B cell (primary cell): ENCODE results near the gene GFAP. TPM values are rescaled to one million over a fixed set of nuclear protein-coding genes. Genes with fewer than 3 reads are reported as not detected.

Experiments used
- ATAC-seq: fragments of 200-7000 bp; cut with Tn5 transposase; one replicate; pipeline ENCODE4 v1.10.0; 2021; ENCODE audit warnings: low read depth, mild to moderate bottlenecking, moderate number of reproducible peaks, moderate library complexity
- CTCF ChIA-PET: fragments of 350-600 bp; sonication (Branson Sonifier 250); formaldehyde crosslinking; loops from one replicate; lab custom pipeline; 2021; ENCODE audit warnings: antibody characterized with exemption, inconsistent platforms; lab: Charles Lee
- POLR2A ChIA-PET: fragments of 350-600 bp; sonication (Branson Sonifier 250); formaldehyde crosslinking; loops from one replicate; lab custom pipeline; 2021; ENCODE audit warnings: antibody characterized with exemption; lab: Charles Lee
- DNase-seq: peaks from one replicate; pipeline ENCODE4 v3.0.0; 2013
- H2AFZ ChIP-seq: 2 replicates; pipeline ENCODE4 v1.6.1; 2012; ENCODE audit warnings: mild to moderate bottlenecking, low read depth, low read length; ENCODE audit not compliant: insufficient read depth, poor library complexity, severe bottlenecking
- H3K27ac ChIP-seq, 2 donors: 1 replicate in 1 of 2; 2 replicates in 1 of 2; pipeline ENCODE4 v1.5.1; 2012 to 2013; ENCODE audit warnings: low read length in 2 of 2, mild to moderate bottlenecking in 2 of 2, moderate library complexity in 1 of 2
- H3K27me3 ChIP-seq, 4 experiments: fragments of 200-600 bp in 1 of 4; sonication (generic) in 1 of 4; replicated peaks in 1 of 4; 1 replicate in 2 of 4; 2 replicates in 2 of 4; pipeline versions ENCODE4 v1.6.1 to v1.7.0; 2013 to 2016; ENCODE audit warnings: low read length in 3 of 4, mild to moderate bottlenecking in 2 of 4, mixed read lengths in 1 of 4, moderate library complexity in 1 of 4; ENCODE audit not compliant: insufficient read depth in 4 of 4, control insufficient read depth in 3 of 4; ENCODE audit errors: control extremely low read depth in 1 of 4
- H3K36me3 ChIP-seq, 2 experiments: replicated peaks in 1 of 2; 1 replicate in 1 of 2; 2 replicates in 1 of 2; pipeline versions ENCODE4 v1.6.1 to v1.7.1; 2013; ENCODE audit warnings: low read length in 1 of 2; ENCODE audit not compliant: insufficient read depth in 2 of 2, control insufficient read depth in 1 of 2; ENCODE audit errors: control extremely low read depth in 1 of 2, extremely low read depth in 1 of 2
- H3K4me1 ChIP-seq, 2 donors: fragments of 200-600 bp in 1 of 2; sonication (generic) in 1 of 2; 1 replicate in 1 of 2; 2 replicates in 1 of 2; pipeline versions ENCODE4 v1.5.1 to v1.6.1; 2013 to 2017; ENCODE audit warnings: low read length in 2 of 2; ENCODE audit not compliant: control insufficient read depth in 2 of 2, insufficient read depth in 2 of 2
- H3K4me2 ChIP-seq: replicated peaks from 2 replicates; pipeline ENCODE3; 2012; ENCODE audit warnings: mild to moderate bottlenecking, low read depth, low read length; ENCODE audit not compliant: poor library complexity, severe bottlenecking
- H3K4me3 ChIP-seq, 5 experiments: fragments of 200-600 bp in 1 of 5; sonication (generic) in 1 of 5; 1 replicate in 3 of 5; 2 replicates in 2 of 5; pipeline versions ENCODE4 v1.5.1 to v1.7.0; 2011 to 2016; ENCODE audit warnings: low read length in 4 of 5, mild to moderate bottlenecking in 4 of 5, low read depth in 2 of 5, control low read depth in 1 of 5, moderate library complexity in 1 of 5; ENCODE audit not compliant: insufficient read depth in 1 of 5; ENCODE audit errors: control extremely low read depth in 1 of 5, extremely low read depth in 1 of 5
- H3K79me2 ChIP-seq: fragments of 200-600 bp; sonication (generic); one replicate; pipeline ENCODE4 v1.6.0; 2016; ENCODE audit warnings: low read length; ENCODE audit not compliant: control insufficient read depth, insufficient read depth
- H3K9ac ChIP-seq: fragments of 200-600 bp; sonication (generic); 2 replicates; pipeline ENCODE4 v1.6.1; 2017; ENCODE audit warnings: mild to moderate bottlenecking, low read length, moderate library complexity
- H3K9me3 ChIP-seq, 3 donors: one replicate each; pipeline versions ENCODE4 v1.6.1 to v1.7.1; 2013; ENCODE audit warnings: low read length in 2 of 3; ENCODE audit not compliant: control insufficient read depth in 2 of 3, insufficient read depth in 1 of 3; ENCODE audit errors: control extremely low read depth in 1 of 3
- H4K20me1 ChIP-seq: 2 replicates; pipeline ENCODE4 v1.6.0; 2012; ENCODE audit warnings: mild to moderate bottlenecking, low read length; ENCODE audit not compliant: insufficient read depth, control insufficient read depth, poor library complexity, severe bottlenecking
- H3K27ac Mint-ChIP-seq: one replicate; pipeline ENCODE4 v1.8.0; 2021; ENCODE audit warnings: mixed read lengths
- H3K27me3 Mint-ChIP-seq: one replicate; pipeline ENCODE4 v1.8.0; 2021; ENCODE audit warnings: mixed read lengths
- H3K4me1 Mint-ChIP-seq: one replicate; pipeline ENCODE4 v1.8.0; 2021; ENCODE audit warnings: mixed read lengths
- H3K4me3 Mint-ChIP-seq: one replicate; pipeline ENCODE4 v1.8.0; 2021; ENCODE audit warnings: mixed read lengths
- H3K9me3 Mint-ChIP-seq: one replicate; pipeline ENCODE4 v1.8.0; 2022; ENCODE audit warnings: mixed read lengths; ENCODE audit not compliant: insufficient read depth
- EZH2 ChIP-seq: IDR thresholded peaks from 2 replicates; pipeline ENCODE4 v1.6.1; 2012; ENCODE audit warnings: borderline replicate concordance, low read depth, mild to moderate bottlenecking, moderate library complexity, low read length; ENCODE audit not compliant: insufficient read depth, poor library complexity, severe bottlenecking
- WGBS: methylation state at CpG from one replicate; pipeline ENCODE4 v1.1.5; 2013; ENCODE audit warnings: missing lambda C conversion rate; ENCODE audit not compliant: insufficient coverage; 5-methylcytosine and 5-hydroxymethylcytosine counted together
- intact Hi-C: fragments of 100-400 bp; cut with micrococcal nuclease; formaldehyde crosslinking; loops from one replicate; pipeline ENCODE4 v1.10.0; 2022
- polyA minus RNA-seq: library from RNA; depleted of rRNA, polyadenylated mRNA; stranded (reverse); fragments of >200 nt; gene quantifications from 2 replicates; pipeline ENCODE4 v1.2.3, GENCODE V29; 2012
- polyA plus RNA-seq: library from polyadenylated mRNA; depleted of rRNA; stranded (reverse); fragments of >200 nt; gene quantifications from 2 replicates; pipeline ENCODE4 v1.2.3, GENCODE V29; 2012
- total RNA-seq, 2 donors: library from RNA; stranded (reverse); fragments of 120-200 nt in 1 of 2; gene quantifications; 1 replicate in 1 of 2; 2 replicates in 1 of 2; pipeline versions ENCODE4 v1.2.3 to v1.2.4, GENCODE V29; 2013 to 2022
- TF ChIP-seq, protein P1 (sequence below): fragments of 200-600 bp; IDR thresholded peaks from one replicate; pipeline ENCODE4 v1.8.0; 2022; ENCODE audit warnings: antibody characterized with exemption, mild to moderate bottlenecking

The GFAP gene
- total RNA-seq = not detected in 2 replicates
- total RNA-seq (2013) = 0.05 TPM
- not detected in 2 replicates for polyA plus RNA-seq
- polyA minus RNA-seq = not detected in 2 replicates

- Histone ChIP-seq H3K4me3 (no peak within 1 kb of the TSS), H3K27me3 (peaks cover 0 to 37% (median 9%) of the 10 kb centered on the region in 4 experiments), H3K27ac (no peak within 1 kb of the TSS), H3K4me2 (no peak within 1 kb of the TSS), H4K20me1 (no peaks in the 10 kb centered on the region), H3K9me3 (peaks cover 0 to 7% (median 0%) of the 10 kb centered on the region in 3 donors), H3K4me1 (peaks cover 13 to 15% of the 10 kb centered on the region in 2 donors), H3K79me2 (no peaks in the 10 kb centered on the region), H3K36me3 (no peaks in the 10 kb centered on the region), H3K9ac (no peak within 1 kb of the TSS), H2AFZ (no peak within 1 kb of the TSS)
- ChIA-PET POLR2A (no interaction called here), CTCF (interaction anchor here (0.7 to 1.1 kb wide), 2 partner anchors 17 to 237 kb away, joined by 3 to 6 read pairs; no protein-coding TSS in a partner anchor)
- ATAC-seq (no peak), DNase-seq (no peak)
- no peak within 1 kb of the TSS for H3K27ac Mint-ChIP-seq
- TF ChIP-seq, protein P1, sequence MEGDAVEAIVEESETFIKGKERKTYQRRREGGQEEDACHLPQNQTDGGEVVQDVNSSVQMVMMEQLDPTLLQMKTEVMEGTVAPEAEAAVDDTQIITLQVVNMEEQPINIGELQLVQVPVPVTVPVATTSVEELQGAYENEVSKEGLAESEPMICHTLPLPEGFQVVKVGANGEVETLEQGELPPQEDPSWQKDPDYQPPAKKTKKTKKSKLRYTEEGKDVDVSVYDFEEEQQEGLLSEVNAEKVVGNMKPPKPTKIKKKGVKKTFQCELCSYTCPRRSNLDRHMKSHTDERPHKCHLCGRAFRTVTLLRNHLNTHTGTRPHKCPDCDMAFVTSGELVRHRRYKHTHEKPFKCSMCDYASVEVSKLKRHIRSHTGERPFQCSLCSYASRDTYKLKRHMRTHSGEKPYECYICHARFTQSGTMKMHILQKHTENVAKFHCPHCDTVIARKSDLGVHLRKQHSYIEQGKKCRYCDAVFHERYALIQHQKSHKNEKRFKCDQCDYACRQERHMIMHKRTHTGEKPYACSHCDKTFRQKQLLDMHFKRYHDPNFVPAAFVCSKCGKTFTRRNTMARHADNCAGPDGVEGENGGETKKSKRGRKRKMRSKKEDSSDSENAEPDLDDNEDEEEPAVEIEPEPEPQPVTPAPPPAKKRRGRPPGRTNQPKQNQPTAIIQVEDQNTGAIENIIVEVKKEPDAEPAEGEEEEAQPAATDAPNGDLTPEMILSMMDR = no peak
- no peak for TF ChIP-seq EZH2
- H3K27me3 Mint-ChIP-seq = peaks cover 36% of the 10 kb centered on the region
- peaks cover 21% of the 10 kb centered on the region for H3K4me1 Mint-ChIP-seq
- intact Hi-C loops = no loop called here
- WGBS = 87% methylated on average over 10 of the region's 17 CpGs
- H3K9me3 Mint-ChIP-seq = no peaks in the 10 kb centered on the region
- H3K4me3 Mint-ChIP-seq = no peak within 1 kb of the TSS
Measured at GRCh38 chr17:44915321-44915726, at the start of gene GFAP. Gene GFAP (minus strand): TSS chr17:44915500. CDS start chr17:44915486, 14 bp downstream.

DNA sequence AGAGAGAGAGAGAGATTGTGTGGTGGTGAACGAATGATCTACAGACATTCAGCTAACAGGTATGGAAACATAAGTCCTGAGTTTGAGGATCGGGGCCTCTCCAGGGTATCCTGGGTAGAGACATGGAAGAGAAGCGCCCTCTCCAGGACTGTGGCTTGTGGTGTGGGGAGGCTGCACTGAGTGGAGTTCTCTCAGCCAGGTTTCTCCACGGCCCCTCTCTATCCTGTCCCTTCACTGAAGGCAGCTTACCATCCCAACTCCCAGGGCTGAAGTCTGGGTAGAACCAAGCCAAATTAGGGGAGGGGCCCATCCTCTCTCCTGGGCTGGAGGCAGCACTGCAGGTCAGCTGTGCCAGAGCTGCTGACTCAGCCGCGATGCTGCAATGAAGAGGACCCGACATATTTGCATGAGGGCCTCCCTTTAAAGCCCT is 46.6 kb upstream of the GFAP start:
- Mint-ChIP-seq H3K27me3 (peaks cover 61% of the 10 kb centered on the region), H3K4me1 (peaks cover 19% of the 10 kb centered on the region), H3K4me3 (no peak overlapping the region), H3K9me3 (no peaks in the 10 kb centered on the region), H3K27ac (no peak overlapping the region)
- H3K27ac ChIP-seq = no peak overlapping the region
- no peak for DNase-seq
- peaks cover under 1% of the 10 kb centered on the region for H4K20me1 ChIP-seq
- H3K9ac ChIP-seq = no peak overlapping the region
- no peaks in the 10 kb centered on the region for H3K36me3 ChIP-seq
- H2AFZ ChIP-seq = no peak overlapping the region
- H3K79me2 ChIP-seq = no peaks in the 10 kb centered on the region
- no peak overlapping the region for H3K4me2 ChIP-seq
- peaks cover 16 to 29% of the 10 kb centered on the region in 2 donors for H3K4me1 ChIP-seq
- no peak overlapping the region for H3K4me3 ChIP-seq
- no peak for TF ChIP-seq EZH2
- H3K27me3 ChIP-seq = peaks cover 0 to 82% (median 30%) of the 10 kb centered on the region in 4 experiments
- 83% methylated on average over 1 of the region's 7 CpGs for WGBS
- ATAC-seq = no peak
- ChIA-PET POLR2A (no interaction called here), CTCF (interaction anchor here (0.8 kb wide), 1 partner anchor 42 kb away, joined by 3 read pairs; no protein-coding TSS in a partner anchor)
- peaks cover 0 to 17% (median 0%) of the 10 kb centered on the region in 3 donors for H3K9me3 ChIP-seq
- intact Hi-C loops = no loop called here
